Astrocyte (in vitro differentiated cells and primary cell): ENCODE measurements around the gene PRKD3. TPM values are rescaled to one million over a fixed set of nuclear protein-coding genes. Genes with fewer than 3 reads are reported as not detected.

Experiments
- DNase-seq: peaks from one replicate; pipeline ENCODE4 v3.0.0-alpha.2; 2010; ENCODE audit warnings: low read depth
- FAIRE-seq: peaks from 2 replicates; lab custom pipeline; 2011; peaks lifted over from hg19 to GRCh38; lab: Jason Lieb, UNC
- H2AFZ ChIP-seq: 2 replicates; pipeline ENCODE4 v1.6.0; 2012; ENCODE audit warnings: low read depth, low read length, inconsistent platforms
- H3K27ac ChIP-seq: 2 replicates; pipeline ENCODE4 v1.5.1; 2011; ENCODE audit warnings: low read depth, low read length, inconsistent platforms
- H3K27me3 ChIP-seq: 2 replicates; pipeline ENCODE4 v1.6.0; 2011; ENCODE audit warnings: low read length, inconsistent platforms; ENCODE audit not compliant: insufficient read depth
- H3K36me3 ChIP-seq: 2 replicates; pipeline ENCODE4 v1.5.1; 2011; ENCODE audit warnings: low read length, inconsistent platforms; ENCODE audit not compliant: insufficient read depth
- H3K4me1 ChIP-seq: 2 replicates; pipeline ENCODE4 v1.5.1; 2011; ENCODE audit warnings: low read length, inconsistent platforms; ENCODE audit not compliant: insufficient read depth
- H3K4me2 ChIP-seq: 2 replicates; pipeline ENCODE4 v1.6.0; 2012; ENCODE audit warnings: low read length, inconsistent platforms
- H3K4me3 ChIP-seq: 2 replicates; pipeline ENCODE4 v1.5.1; 2011; ENCODE audit warnings: low read depth, mild to moderate bottlenecking, low read length, inconsistent platforms; ENCODE audit not compliant: insufficient read depth
- H3K79me2 ChIP-seq: 2 replicates; pipeline ENCODE4 v1.6.0; 2012; ENCODE audit warnings: mild to moderate bottlenecking, low read length, inconsistent platforms; ENCODE audit not compliant: insufficient read depth
- H3K9ac ChIP-seq: 2 replicates; pipeline ENCODE4 v1.6.0; 2012; ENCODE audit warnings: mild to moderate bottlenecking, low read length, inconsistent platforms
- H3K9me3 ChIP-seq: 2 replicates; pipeline ENCODE4 v1.5.1; 2012; ENCODE audit warnings: low read depth, mild to moderate bottlenecking, low read length, inconsistent platforms; ENCODE audit not compliant: insufficient read depth
- H4K20me1 ChIP-seq: 2 replicates; pipeline ENCODE4 v1.6.0; 2012; ENCODE audit warnings: low read length, inconsistent platforms; ENCODE audit not compliant: insufficient read depth
- H3K27ac Mint-ChIP-seq: one replicate; pipeline ENCODE4 v1.8.0; 2021; ENCODE audit warnings: mild to moderate bottlenecking, mixed read lengths; ENCODE audit not compliant: unreplicated experiment
- H3K27me3 Mint-ChIP-seq: one replicate; pipeline ENCODE4 v1.8.0; 2021; ENCODE audit warnings: low read depth, mixed read lengths; ENCODE audit not compliant: unreplicated experiment
- H3K36me3 Mint-ChIP-seq: one replicate; pipeline ENCODE4 v1.8.0; 2021; ENCODE audit warnings: low read depth, mixed read lengths; ENCODE audit not compliant: unreplicated experiment
- H3K4me1 Mint-ChIP-seq: one replicate; pipeline ENCODE4 v1.8.0; 2021; ENCODE audit warnings: low read depth, mixed read lengths; ENCODE audit not compliant: unreplicated experiment
- H3K4me3 Mint-ChIP-seq: one replicate; pipeline ENCODE4 v1.8.0; 2021; ENCODE audit warnings: mild to moderate bottlenecking, moderate library complexity, mixed read lengths; ENCODE audit not compliant: unreplicated experiment
- H3K9me3 Mint-ChIP-seq: one replicate; pipeline ENCODE4 v1.8.0; 2021; ENCODE audit warnings: mild to moderate bottlenecking, mixed read lengths; ENCODE audit not compliant: unreplicated experiment
- EZH2 ChIP-seq: IDR thresholded peaks from 2 replicates; pipeline ENCODE4 v1.6.1; 2012; ENCODE audit warnings: mild to moderate bottlenecking, low read length, inconsistent platforms; ENCODE audit not compliant: insufficient read depth
- total RNA-seq: library from RNA; stranded (reverse); gene quantifications from 2 replicates; pipeline ENCODE4 v1.2.1, GENCODE V29; 2021
- TF ChIP-seq, protein P1 (sequence below): IDR thresholded peaks from 2 replicates; pipeline ENCODE4 v1.5.1; 2011; ENCODE audit warnings: low read depth, mild to moderate bottlenecking, inconsistent platforms, low read length, moderate library complexity; ENCODE audit not compliant: insufficient read depth

PRKD3 gene
- total RNA-seq, 1 donor from 2014 or later = 42.5 TPM

DNA sequence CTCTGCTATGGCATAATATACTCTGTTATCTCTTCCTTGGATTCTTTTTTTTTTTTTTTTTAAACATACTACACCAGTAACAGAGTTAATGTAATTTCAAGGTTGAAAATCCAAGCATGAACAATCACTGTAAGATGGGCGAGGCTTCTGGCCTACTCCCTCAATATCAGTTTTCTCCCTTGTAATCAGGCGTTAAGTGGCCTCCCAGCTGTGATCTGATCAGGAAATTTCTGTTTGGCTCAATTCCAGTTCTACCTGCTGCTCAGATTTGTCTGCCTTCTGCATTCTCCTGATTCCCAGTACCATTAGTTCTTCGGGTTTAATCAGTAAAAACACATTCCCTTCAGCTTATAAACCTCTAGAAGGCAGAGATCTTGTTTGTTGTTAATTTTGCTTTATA, 18.6 kb downstream of the PRKD3 start:
- no peaks in the 10 kb centered on the region for H3K36me3 ChIP-seq
- H3K9ac ChIP-seq = no peak overlapping the region
- H4K20me1 ChIP-seq = peaks cover 70% of the 10 kb centered on the region
- H3K9me3 ChIP-seq = no peaks in the 10 kb centered on the region
- no peak for TF ChIP-seq EZH2
- TF ChIP-seq, protein P1, sequence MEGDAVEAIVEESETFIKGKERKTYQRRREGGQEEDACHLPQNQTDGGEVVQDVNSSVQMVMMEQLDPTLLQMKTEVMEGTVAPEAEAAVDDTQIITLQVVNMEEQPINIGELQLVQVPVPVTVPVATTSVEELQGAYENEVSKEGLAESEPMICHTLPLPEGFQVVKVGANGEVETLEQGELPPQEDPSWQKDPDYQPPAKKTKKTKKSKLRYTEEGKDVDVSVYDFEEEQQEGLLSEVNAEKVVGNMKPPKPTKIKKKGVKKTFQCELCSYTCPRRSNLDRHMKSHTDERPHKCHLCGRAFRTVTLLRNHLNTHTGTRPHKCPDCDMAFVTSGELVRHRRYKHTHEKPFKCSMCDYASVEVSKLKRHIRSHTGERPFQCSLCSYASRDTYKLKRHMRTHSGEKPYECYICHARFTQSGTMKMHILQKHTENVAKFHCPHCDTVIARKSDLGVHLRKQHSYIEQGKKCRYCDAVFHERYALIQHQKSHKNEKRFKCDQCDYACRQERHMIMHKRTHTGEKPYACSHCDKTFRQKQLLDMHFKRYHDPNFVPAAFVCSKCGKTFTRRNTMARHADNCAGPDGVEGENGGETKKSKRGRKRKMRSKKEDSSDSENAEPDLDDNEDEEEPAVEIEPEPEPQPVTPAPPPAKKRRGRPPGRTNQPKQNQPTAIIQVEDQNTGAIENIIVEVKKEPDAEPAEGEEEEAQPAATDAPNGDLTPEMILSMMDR = no peak
- H3K9me3 Mint-ChIP-seq = no peaks in the 10 kb centered on the region
- H3K36me3 Mint-ChIP-seq = no peaks in the 10 kb centered on the region
- FAIRE-seq (no peak), DNase-seq (no peak)
- H3K27me3 Mint-ChIP-seq = no peaks in the 10 kb centered on the region
- no peaks in the 10 kb centered on the region for H3K4me1 ChIP-seq
- H2AFZ ChIP-seq = no peak overlapping the region
- H3K27ac ChIP-seq = no peak overlapping the region
- no peak overlapping the region for H3K4me2 ChIP-seq
- H3K27me3 ChIP-seq = no peaks in the 10 kb centered on the region
- H3K4me1 Mint-ChIP-seq = peaks cover 10% of the 10 kb centered on the region
- no peak overlapping the region for H3K27ac Mint-ChIP-seq
- H3K4me3 Mint-ChIP-seq = no peak overlapping the region
- peaks cover 94% of the 10 kb centered on the region for H3K79me2 ChIP-seq
- no peak overlapping the region for H3K4me3 ChIP-seq

DNA sequence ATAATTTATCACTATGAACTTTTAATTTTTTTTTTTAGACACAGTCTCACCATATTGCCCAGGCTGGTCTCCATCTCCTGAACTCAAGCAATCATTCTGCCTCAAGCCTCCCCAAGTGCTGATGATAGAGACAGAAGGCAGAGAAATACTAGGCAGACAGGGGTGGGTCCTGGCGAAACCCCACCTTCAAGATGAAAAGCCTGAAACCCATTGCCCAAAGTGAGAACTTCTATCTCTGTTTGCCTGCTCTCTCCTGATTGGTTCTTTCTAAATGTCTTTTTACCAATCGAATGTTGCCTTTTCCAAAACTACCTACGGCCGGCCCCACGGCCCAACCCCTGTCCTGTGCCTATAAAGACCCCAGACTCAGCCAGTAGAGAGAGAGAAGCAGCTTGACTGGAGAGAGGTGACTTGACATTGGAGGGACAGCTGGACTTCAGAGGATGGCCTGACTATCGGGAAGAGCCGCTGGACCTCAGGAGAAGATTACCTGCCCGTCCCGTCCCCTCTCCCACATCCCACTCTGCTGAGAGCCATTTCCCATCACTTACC, 21.9 kb downstream of the PRKD3 start:
- no peaks in the 10 kb centered on the region for H3K36me3 ChIP-seq
- no peak overlapping the region for H2AFZ ChIP-seq
- H3K4me2 ChIP-seq = no peak overlapping the region
- H3K36me3 Mint-ChIP-seq = peaks cover 1% of the 10 kb centered on the region
- DNase-seq (no peak), FAIRE-seq (no peak)
- no peak overlapping the region for H3K9ac ChIP-seq
- H3K27me3 Mint-ChIP-seq = no peaks in the 10 kb centered on the region
- H3K79me2 ChIP-seq = peaks cover 96% of the 10 kb centered on the region
- no peaks in the 10 kb centered on the region for H3K9me3 ChIP-seq
- H3K27ac ChIP-seq = no peak overlapping the region
- no peak overlapping the region for H3K4me3 ChIP-seq
- TF ChIP-seq EZH2 = no peak
- TF ChIP-seq, protein P1 = no peak
- peaks cover 77% of the 10 kb centered on the region for H4K20me1 ChIP-seq
- peak overlapping the region; percentile 54 for H3K4me3 Mint-ChIP-seq
- H3K4me1 Mint-ChIP-seq = peaks cover 20% of the 10 kb centered on the region
- no peaks in the 10 kb centered on the region for H3K27me3 ChIP-seq
- H3K4me1 ChIP-seq = no peaks in the 10 kb centered on the region
- H3K27ac Mint-ChIP-seq = no peak overlapping the region
- H3K9me3 Mint-ChIP-seq = no peaks in the 10 kb centered on the region

DNA sequence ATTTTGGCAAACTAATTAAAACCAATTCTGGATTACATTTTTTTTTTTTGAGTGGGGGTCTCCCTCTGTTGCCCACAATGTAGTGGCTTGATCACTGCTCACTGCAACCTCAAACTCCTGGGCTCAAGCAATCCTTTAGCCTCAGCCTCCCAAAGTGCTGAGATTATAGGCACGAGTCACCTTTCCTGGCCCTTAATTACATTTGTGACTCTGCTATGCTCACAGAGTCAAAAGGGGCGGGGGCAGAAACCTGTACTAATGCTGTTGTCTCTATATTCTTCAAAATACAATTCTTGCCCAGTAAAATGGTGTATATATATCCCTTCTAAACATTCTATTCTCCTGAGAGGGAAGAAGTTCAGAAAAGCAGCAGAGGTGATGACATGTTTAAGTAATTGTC, 23.2 kb downstream of the PRKD3 start:
- Histone ChIP-seq H3K4me1 (no peaks in the 10 kb centered on the region), H3K27ac (no peak overlapping the region), H3K9ac (no peak overlapping the region), H3K27me3 (no peaks in the 10 kb centered on the region), H3K4me2 (no peak overlapping the region), H3K79me2 (peaks cover 96% of the 10 kb centered on the region), H3K9me3 (no peaks in the 10 kb centered on the region), H3K4me3 (no peak overlapping the region), H2AFZ (no peak overlapping the region), H4K20me1 (peaks cover 69% of the 10 kb centered on the region), H3K36me3 (no peaks in the 10 kb centered on the region)
- TF ChIP-seq, protein P1 = no peak
- no peak for TF ChIP-seq EZH2
- Mint-ChIP-seq H3K4me1 (peaks cover 21% of the 10 kb centered on the region), H3K9me3 (no peaks in the 10 kb centered on the region), H3K27me3 (no peaks in the 10 kb centered on the region), H3K27ac (peak overlapping the region; percentile 34), H3K4me3 (no peak overlapping the region), H3K36me3 (peaks cover 1% of the 10 kb centered on the region)
- no peak for FAIRE-seq
- no peak for DNase-seq
